ENCODE measurements around the gene ADM5.

The ADM5 gene

DNA sequence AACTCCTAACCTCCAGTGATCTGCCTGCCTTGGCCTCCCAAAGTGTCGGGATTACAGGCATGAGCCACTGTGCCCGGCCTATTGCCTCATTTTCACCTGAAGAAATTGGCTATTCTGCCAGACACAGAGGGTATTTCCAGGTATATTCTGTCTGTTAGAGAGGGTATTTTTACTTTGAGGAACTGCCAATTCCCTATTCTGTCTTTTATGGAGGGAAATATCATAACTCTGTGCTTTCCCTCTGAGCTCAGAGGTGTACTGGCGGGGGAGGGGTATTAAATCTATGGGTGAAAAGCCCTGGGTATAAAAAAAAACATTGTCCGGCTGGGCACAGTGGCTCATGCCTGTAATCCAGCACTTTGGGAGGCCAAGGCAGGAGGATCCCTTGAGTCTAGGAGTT lies 48.9 kb downstream of the ADM5 start:
- in situ Hi-C loops (cut with HindIII; ENCODE audit: low sequenced_read_pairs), result no loop called here
- DNase-seq (ENCODE audit: low read depth, low spot score), result no peak
- no peak overlapping the region for H3K4me3 ChIP-seq (ENCODE audit: low read depth, low read length)
- TF ChIP-seq CTCF (IDR thresholded peaks at IDR 0.05; ENCODE audit: low read depth, low read length), result no peak

DNA sequence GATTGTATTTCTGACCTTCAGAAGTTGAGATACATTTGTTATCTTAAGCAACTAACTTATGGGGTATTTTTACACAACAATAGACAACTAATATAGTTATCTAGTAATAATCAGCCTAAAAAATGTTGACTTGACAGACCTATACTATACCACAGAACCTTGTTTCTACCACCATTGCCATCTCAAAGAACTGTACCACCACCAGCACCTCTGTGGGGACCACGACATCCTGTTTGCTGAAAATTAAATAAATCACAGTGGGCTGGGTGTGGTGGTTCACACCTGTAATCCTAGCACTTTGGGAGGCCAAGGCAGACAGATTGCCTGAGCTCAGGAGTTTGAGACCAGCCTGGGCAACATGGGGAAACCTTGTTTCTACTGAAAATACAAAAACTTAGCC lies 49.7 kb downstream of the ADM5 start:
- H3K4me3 ChIP-seq (ENCODE audit: low read depth, low read length), result no peak overlapping the region
- no peak for TF ChIP-seq CTCF (IDR thresholded peaks at IDR 0.05; ENCODE audit: low read depth, low read length)
- DNase-seq (ENCODE audit: low read depth, low spot score), result no peak
- in situ Hi-C loops (cut with HindIII; ENCODE audit: low sequenced_read_pairs), result no loop called here

- no peak for TF ChIP-seq CTCF (IDR thresholded peaks at IDR 0.05; ENCODE audit: low read depth, low read length)
- no peak for DNase-seq (ENCODE audit: low read depth, low spot score)
- H3K4me3 ChIP-seq (ENCODE audit: low read depth, low read length), result no peak overlapping the region
- in situ Hi-C loops (cut with HindIII; ENCODE audit: low sequenced_read_pairs), result no loop called here
Observed at GRCh38 chr19:49739933-49740332, 50.5 kb downstream of the ADM5 start.

Measured in astrocyte of the spinal cord (primary cell).